Measurements from ENCODE around the gene SH3D21. TPM values are rescaled to one million over a fixed set of nuclear protein-coding genes. Genes with fewer than 3 reads are reported as not detected.
A peak's percentile ranks its signal among the peaks of the same experiment; 100 is the strongest.

Gene SH3D21
- total and polyA plus RNA-seq, 4 donors: 2.4 to 6.9 (median 4.6) TPM

GRCh38 chr1:36352125-36352909 lies 46.1 kb downstream of the SH3D21 start:
- Histone ChIP-seq H3K4me3 (ENCODE audit: low read length in 2 of 2) (no peak overlapping the region), H3K27ac (ENCODE audit: low read depth in 1 of 2, low read length in 2 of 2) (peak overlapping the region; percentile 6 to 92), H3K4me1 (ENCODE audit: control insufficient read depth in 1 of 2, insufficient read depth in 2 of 2, low read length in 2 of 2) (peaks cover 0 to 2% of the 10 kb centered on the region in 2 donors), H3K27me3 (ENCODE audit: control insufficient read depth in 1 of 2, insufficient read depth in 2 of 2, low read length in 1 of 2) (no peaks in the 10 kb centered on the region), H3K36me3 (ENCODE audit: control insufficient read depth in 1 of 2, insufficient read depth in 2 of 2, low read length in 1 of 2) (peaks cover 0 to 6% of the 10 kb centered on the region in 2 donors), H3K9me3 (ENCODE audit: control insufficient read depth, low read length) (no peaks in the 10 kb centered on the region)
- no peak for ATAC-seq (ENCODE audit: low FRiP score)
- no peak for DNase-seq
- 62 to 63% methylated on average over 13 of the region's 13 CpGs for WGBS, 2 donors
- intact Hi-C loops (cut with DNase I): loop anchor here in 1 of 2 donors (5.0 kb wide), 1 partner anchor 35 kb away; the partner anchor contains the start of gene STK40

GRCh38 chr1:36352910-36353878 lies 47.0 kb downstream of the SH3D21 start:
- Histone ChIP-seq H3K27ac (ENCODE audit: low read depth in 1 of 2, low read length in 2 of 2) (peak overlapping the region; percentile 5 to 92), H3K9me3 (ENCODE audit: control insufficient read depth, low read length) (no peaks in the 10 kb centered on the region), H3K4me3 (ENCODE audit: low read length in 2 of 2) (no peak overlapping the region), H3K27me3 (ENCODE audit: control insufficient read depth in 1 of 2, insufficient read depth in 2 of 2, low read length in 1 of 2) (no peaks in the 10 kb centered on the region), H3K36me3 (ENCODE audit: control insufficient read depth in 1 of 2, insufficient read depth in 2 of 2, low read length in 1 of 2) (peaks cover 0 to 9% of the 10 kb centered on the region in 2 donors), H3K4me1 (ENCODE audit: control insufficient read depth in 1 of 2, insufficient read depth in 2 of 2, low read length in 2 of 2) (peaks cover 0 to 2% of the 10 kb centered on the region in 2 donors)
- intact Hi-C loops (cut with DNase I): loop anchor here in 1 of 2 donors (5.0 kb wide), 1 partner anchor 34 kb away; the partner anchor contains the start of gene STK40
- ATAC-seq (ENCODE audit: low FRiP score): no peak
- 72 to 77% methylated on average over 15 of the region's 15 CpGs for WGBS, 2 donors
- no peak for DNase-seq

GRCh38 chr1:36354486-36354885 lies 48.3 kb downstream of the SH3D21 start:
- no peak overlapping the region for H3K27ac ChIP-seq (ENCODE audit: low read depth in 1 of 2, low read length in 2 of 2)
- ATAC-seq (ENCODE audit: low FRiP score): no peak
- 86 to 89% methylated on average over 11 of the region's 11 CpGs for WGBS, 2 donors

GRCh38 chr1:36355811-36356210 lies 49.6 kb downstream of the SH3D21 start:
- Histone ChIP-seq H3K36me3 (ENCODE audit: control insufficient read depth in 1 of 2, insufficient read depth in 2 of 2, low read length in 1 of 2) (peaks cover 3 to 9% of the 10 kb centered on the region in 2 donors), H3K27ac (ENCODE audit: low read depth in 1 of 2, low read length in 2 of 2) (no peak overlapping the region), H3K9me3 (ENCODE audit: control insufficient read depth, low read length) (no peaks in the 10 kb centered on the region), H3K4me3 (ENCODE audit: low read length in 2 of 2) (no peak overlapping the region), H3K27me3 (ENCODE audit: control insufficient read depth in 1 of 2, insufficient read depth in 2 of 2, low read length in 1 of 2) (no peaks in the 10 kb centered on the region), H3K4me1 (ENCODE audit: control insufficient read depth in 1 of 2, insufficient read depth in 2 of 2, low read length in 2 of 2) (peaks cover 0 to 2% of the 10 kb centered on the region in 2 donors)
- intact Hi-C loops (cut with DNase I): no loop called here
- DNase-seq (no peak), ATAC-seq (ENCODE audit: low FRiP score) (no peak)
- WGBS, 2 donors: 74 to 76% methylated on average over 4 of the region's 4 CpGs

More at GRCh38 chr1:36354486-36354885, 48.3 kb downstream of the SH3D21 start:
- Histone ChIP-seq H3K9me3 (ENCODE audit: control insufficient read depth, low read length) (no peaks in the 10 kb centered on the region), H3K27me3 (ENCODE audit: control insufficient read depth in 1 of 2, insufficient read depth in 2 of 2, low read length in 1 of 2) (no peaks in the 10 kb centered on the region), H3K4me3 (ENCODE audit: low read length in 2 of 2) (no peak overlapping the region), H3K36me3 (ENCODE audit: control insufficient read depth in 1 of 2, insufficient read depth in 2 of 2, low read length in 1 of 2) (peaks cover 3 to 9% of the 10 kb centered on the region in 2 donors), H3K4me1 (ENCODE audit: control insufficient read depth in 1 of 2, insufficient read depth in 2 of 2, low read length in 2 of 2) (peaks cover 0 to 2% of the 10 kb centered on the region in 2 donors)
- no peak for DNase-seq
- intact Hi-C loops (cut with DNase I): loop anchor here in 1 of 2 donors (5.0 kb wide), 1 partner anchor 33 kb away; the partner anchor contains the start of gene STK40

GRCh38 chr1:36358514-36359084 lies 52.4 kb downstream of the SH3D21 start:
- Histone ChIP-seq H3K36me3 (ENCODE audit: control insufficient read depth in 1 of 2, insufficient read depth in 2 of 2, low read length in 1 of 2) (peaks cover 3 to 9% of the 10 kb centered on the region in 2 donors), H3K4me1 (ENCODE audit: control insufficient read depth in 1 of 2, insufficient read depth in 2 of 2, low read length in 2 of 2) (no peaks in the 10 kb centered on the region), H3K4me3 (ENCODE audit: low read length in 2 of 2) (no peak overlapping the region), H3K9me3 (ENCODE audit: control insufficient read depth, low read length) (no peaks in the 10 kb centered on the region), H3K27ac (ENCODE audit: low read depth in 1 of 2, low read length in 2 of 2) (no peak overlapping the region), H3K27me3 (ENCODE audit: control insufficient read depth in 1 of 2, insufficient read depth in 2 of 2, low read length in 1 of 2) (no peaks in the 10 kb centered on the region)
- intact Hi-C loops (cut with DNase I): no loop called here
- ATAC-seq (ENCODE audit: low FRiP score) (no peak), DNase-seq (no peak)
- 88 to 89% methylated on average over 13 of the region's 13 CpGs for WGBS, 2 donors

- no peak overlapping the region for H3K4me3 ChIP-seq (ENCODE audit: low read length in 2 of 2)
- WGBS, 2 donors: 84 to 87% methylated on average over 5 of the region's 5 CpGs
- intact Hi-C loops (cut with DNase I): no loop called here
- H3K36me3 ChIP-seq (ENCODE audit: control insufficient read depth in 1 of 2, insufficient read depth in 2 of 2, low read length in 1 of 2): peaks cover 3 to 9% of the 10 kb centered on the region in 2 donors
- no peak for ATAC-seq (ENCODE audit: low FRiP score)
- H3K27me3 ChIP-seq (ENCODE audit: control insufficient read depth in 1 of 2, insufficient read depth in 2 of 2, low read length in 1 of 2): no peaks in the 10 kb centered on the region
- H3K9me3 ChIP-seq (ENCODE audit: control insufficient read depth, low read length): no peaks in the 10 kb centered on the region
- no peaks in the 10 kb centered on the region for H3K4me1 ChIP-seq (ENCODE audit: control insufficient read depth in 1 of 2, insufficient read depth in 2 of 2, low read length in 2 of 2)
- H3K27ac ChIP-seq (ENCODE audit: low read depth in 1 of 2, low read length in 2 of 2): peak overlapping the region in 1 of 2 donors; percentile 9
- DNase-seq: no peak
These were observed 53.2 kb downstream of the SH3D21 start for GRCh38 chr1:36359383-36359782.

GRCh38 chr1:36359911-36360550 lies 53.9 kb downstream of the SH3D21 start:
- Histone ChIP-seq H3K27ac (ENCODE audit: low read depth in 1 of 2, low read length in 2 of 2) (peak overlapping the region in 1 of 2 donors; percentile 9), H3K4me3 (ENCODE audit: low read length in 2 of 2) (no peak overlapping the region), H3K27me3 (ENCODE audit: control insufficient read depth in 1 of 2, insufficient read depth in 2 of 2, low read length in 1 of 2) (no peaks in the 10 kb centered on the region), H3K9me3 (ENCODE audit: control insufficient read depth, low read length) (no peaks in the 10 kb centered on the region), H3K36me3 (ENCODE audit: control insufficient read depth in 1 of 2, insufficient read depth in 2 of 2, low read length in 1 of 2) (peaks cover 3 to 7% of the 10 kb centered on the region in 2 donors), H3K4me1 (ENCODE audit: control insufficient read depth in 1 of 2, insufficient read depth in 2 of 2, low read length in 2 of 2) (no peaks in the 10 kb centered on the region)
- intact Hi-C loops (cut with DNase I): no loop called here
- WGBS, 2 donors: 24 to 31% methylated on average over 6 of the region's 6 CpGs
- DNase-seq (no peak), ATAC-seq (ENCODE audit: low FRiP score) (peak; percentile 32)

- no peaks in the 10 kb centered on the region for H3K9me3 ChIP-seq (ENCODE audit: control insufficient read depth, low read length)
- H3K4me3 ChIP-seq (ENCODE audit: low read length in 2 of 2): no peak overlapping the region
- ATAC-seq (ENCODE audit: low FRiP score) (no peak), DNase-seq (no peak)
- H3K4me1 ChIP-seq (ENCODE audit: control insufficient read depth in 1 of 2, insufficient read depth in 2 of 2, low read length in 2 of 2): no peaks in the 10 kb centered on the region
- H3K27me3 ChIP-seq (ENCODE audit: control insufficient read depth in 1 of 2, insufficient read depth in 2 of 2, low read length in 1 of 2): no peaks in the 10 kb centered on the region
- WGBS, 2 donors: 80 to 100% methylated on average over 1 of the region's 1 CpG
- H3K36me3 ChIP-seq (ENCODE audit: control insufficient read depth in 1 of 2, insufficient read depth in 2 of 2, low read length in 1 of 2): no peaks in the 10 kb centered on the region
- no peak overlapping the region for H3K27ac ChIP-seq (ENCODE audit: low read depth in 1 of 2, low read length in 2 of 2)
- intact Hi-C loops (cut with DNase I): no loop called here
These were observed 59.2 kb downstream of the SH3D21 start for GRCh38 chr1:36365381-36365780.
